ENCODE measurements around the gene GABARAPL1.
"Not testable (repeated sequence)": the region's sequence is repeated elsewhere in the genome, so short reads cannot be mapped to it uniquely, and the experiment has no call there.

GABARAPL1 gene

DNA sequence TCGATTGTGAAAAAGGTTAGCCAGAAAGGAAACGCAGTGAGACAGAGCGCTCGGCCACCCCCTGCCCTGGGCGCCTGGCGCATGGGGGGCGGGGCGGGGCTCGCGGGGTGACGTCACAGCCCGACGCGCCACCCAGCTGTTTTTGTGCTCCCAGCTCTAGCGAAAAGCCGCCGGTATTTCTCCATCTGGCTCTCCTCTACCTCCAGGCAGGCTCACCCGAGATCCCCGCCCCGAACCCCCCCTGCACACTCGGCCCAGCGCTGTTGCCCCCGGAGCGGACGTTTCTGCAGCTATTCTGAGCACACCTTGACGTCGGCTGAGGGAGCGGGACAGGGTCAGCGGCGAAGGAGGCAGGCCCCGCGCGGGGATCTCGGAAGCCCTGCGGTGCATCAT lies at the start of gene GABARAPL1:
GABARAPL1 (plus strand) TSS at position 139 of the 393 bp plus-strand sequence; CDS start at position 392, 253 bp downstream.
- Mint-ChIP-seq H3K27ac (peak within 1 kb of the TSS; percentile 99), H3K4me3 (peak within 1 kb of the TSS; percentile 92)
- DNase-seq (ENCODE audit: low spot score in 2 of 2): peak; percentile 69 to 84

DNA sequence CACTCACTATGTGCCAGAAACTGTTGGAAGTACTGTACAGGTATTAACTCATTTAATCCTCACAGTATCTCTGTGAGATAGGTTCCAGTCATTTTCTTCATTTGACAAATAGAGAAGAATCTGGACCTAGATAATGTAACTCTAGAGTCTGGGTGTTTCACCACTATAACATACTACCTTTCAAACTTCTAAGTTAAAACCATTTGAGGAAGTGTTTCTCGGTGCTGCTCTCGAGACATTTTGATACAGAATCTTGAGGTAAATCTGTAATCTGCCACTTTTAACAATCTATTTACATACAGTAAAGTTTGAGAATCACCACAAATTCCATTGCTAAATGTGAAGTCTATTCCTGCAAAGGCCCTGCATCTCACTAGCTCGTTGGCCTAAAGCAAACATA lies 49.6 kb upstream of the GABARAPL1 start:
- Mint-ChIP-seq H3K4me1 (no peaks in the 10 kb centered on the region), H3K9me3 (no peaks in the 10 kb centered on the region), H3K27ac (no peak overlapping the region), H3K4me3 (no peak overlapping the region), H3K36me3 (no peaks in the 10 kb centered on the region)
- ATAC-seq (no peak), DNase-seq (ENCODE audit: low spot score in 2 of 2) (no peak)

More for the DNA sequence above, at the start of gene GABARAPL1:
- H3K4me1 Mint-ChIP-seq: peaks cover 35% of the 10 kb centered on the region
- ATAC-seq: peak; percentile 76
- peaks cover 57% of the 10 kb centered on the region for H3K36me3 Mint-ChIP-seq
- H3K9me3 Mint-ChIP-seq: no peaks in the 10 kb centered on the region

DNA sequence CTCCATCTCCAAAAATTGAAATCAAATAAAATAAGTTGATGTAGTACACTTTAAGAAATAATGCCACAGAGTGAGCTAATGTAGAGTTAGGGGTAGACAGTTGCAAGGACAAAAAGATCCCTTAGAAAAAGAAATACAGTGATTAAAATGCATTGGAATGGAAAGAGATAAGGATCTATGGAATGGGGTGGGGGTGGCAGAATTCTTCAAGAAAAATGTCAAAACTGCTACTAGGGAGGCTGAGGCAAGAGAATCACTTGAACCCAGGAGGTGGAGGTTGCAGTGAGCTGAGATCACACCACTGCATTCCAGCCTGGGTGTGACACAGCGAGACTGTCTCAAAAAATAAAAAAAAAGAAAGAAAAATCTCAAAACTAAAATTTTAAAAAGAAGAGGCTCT lies 47.3 kb upstream of the GABARAPL1 start:
- Mint-ChIP-seq H3K4me1 (no peaks in the 10 kb centered on the region), H3K36me3 (no peaks in the 10 kb centered on the region), H3K4me3 (no peak overlapping the region), H3K9me3 (no peaks in the 10 kb centered on the region), H3K27ac (no peak overlapping the region)
- ATAC-seq: no peak
- DNase-seq (ENCODE audit: low spot score in 2 of 2): no peak

DNA sequence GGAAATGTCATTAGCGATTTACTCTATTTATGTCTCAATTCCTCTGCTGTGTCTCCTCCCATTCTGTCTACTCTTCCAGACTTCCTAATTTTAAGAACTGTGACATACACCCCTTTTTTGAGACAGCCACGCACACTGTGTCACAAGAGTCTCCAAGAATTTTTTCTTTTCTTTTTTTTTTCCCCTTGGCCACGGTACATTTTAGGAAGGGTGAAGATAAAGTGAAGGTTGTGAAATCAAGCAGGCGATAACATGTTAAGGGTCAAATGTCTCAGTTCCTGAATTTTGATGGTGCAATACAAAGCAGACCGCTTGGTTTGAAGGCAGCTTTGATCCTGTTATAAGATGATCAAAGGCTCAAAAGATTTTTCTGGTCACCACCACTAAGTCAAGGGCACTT lies 45.1 kb upstream of the GABARAPL1 start:
- H3K36me3 Mint-ChIP-seq: no peaks in the 10 kb centered on the region
- no peaks in the 10 kb centered on the region for H3K9me3 Mint-ChIP-seq
- ATAC-seq (no peak), DNase-seq (ENCODE audit: low spot score in 2 of 2) (no peak)
- H3K4me1 Mint-ChIP-seq: no peaks in the 10 kb centered on the region
- no peak overlapping the region for H3K4me3 Mint-ChIP-seq
- no peak overlapping the region for H3K27ac Mint-ChIP-seq

DNA sequence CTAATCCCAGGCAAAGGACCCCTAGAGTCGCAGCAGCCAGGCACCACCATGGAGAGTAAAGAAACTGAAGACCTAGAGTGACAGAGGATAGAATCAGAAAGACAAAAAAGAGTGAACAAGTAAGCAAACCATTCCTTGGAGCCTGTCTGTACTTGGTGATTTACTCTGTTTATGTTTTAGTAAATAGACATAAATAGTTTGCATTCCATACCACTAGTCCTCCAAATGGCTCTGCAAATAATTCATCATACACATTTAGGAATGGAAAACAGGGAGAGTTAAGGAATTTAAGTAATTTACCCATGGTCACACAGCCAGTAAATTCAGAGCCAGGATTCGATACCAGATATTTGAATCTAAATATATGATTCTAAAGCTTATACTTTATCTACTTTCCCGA lies 43.6 kb upstream of the GABARAPL1 start:
- no peaks in the 10 kb centered on the region for H3K36me3 Mint-ChIP-seq
- no peak overlapping the region for H3K27ac Mint-ChIP-seq

DNA sequence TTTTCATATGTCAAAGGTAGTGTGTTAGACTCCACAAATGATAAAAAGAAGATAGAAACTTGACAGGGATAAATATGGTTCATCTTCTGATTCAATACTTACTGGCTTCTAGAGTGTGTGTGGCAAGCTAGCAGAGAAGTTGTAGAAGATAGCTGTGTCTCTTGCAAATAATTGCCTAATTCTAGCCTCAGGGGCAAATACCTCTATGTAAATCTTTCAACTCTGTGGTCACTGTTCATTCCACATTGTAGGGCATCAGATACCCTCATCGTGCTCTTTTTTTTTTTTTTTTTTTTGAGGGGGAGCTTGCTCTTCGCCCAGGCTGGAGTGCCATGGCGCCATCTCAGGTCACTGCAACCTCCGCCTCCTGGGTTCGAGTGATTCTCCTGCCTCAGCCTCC lies 42.5 kb upstream of the GABARAPL1 start:
- no peak overlapping the region for H3K27ac Mint-ChIP-seq
- no peak for DNase-seq (ENCODE audit: low spot score in 2 of 2)
- no peaks in the 10 kb centered on the region for H3K9me3 Mint-ChIP-seq
- H3K36me3 Mint-ChIP-seq: no peaks in the 10 kb centered on the region
- H3K4me1 Mint-ChIP-seq: no peaks in the 10 kb centered on the region
- no peak overlapping the region for H3K4me3 Mint-ChIP-seq
- no peak for ATAC-seq

More for the DNA sequence above, 43.6 kb upstream of the GABARAPL1 start:
- Mint-ChIP-seq H3K9me3 (no peaks in the 10 kb centered on the region), H3K4me3 (no peak overlapping the region), H3K4me1 (no peaks in the 10 kb centered on the region)
- DNase-seq (ENCODE audit: low spot score in 2 of 2): no peak
- ATAC-seq: no peak

DNA sequence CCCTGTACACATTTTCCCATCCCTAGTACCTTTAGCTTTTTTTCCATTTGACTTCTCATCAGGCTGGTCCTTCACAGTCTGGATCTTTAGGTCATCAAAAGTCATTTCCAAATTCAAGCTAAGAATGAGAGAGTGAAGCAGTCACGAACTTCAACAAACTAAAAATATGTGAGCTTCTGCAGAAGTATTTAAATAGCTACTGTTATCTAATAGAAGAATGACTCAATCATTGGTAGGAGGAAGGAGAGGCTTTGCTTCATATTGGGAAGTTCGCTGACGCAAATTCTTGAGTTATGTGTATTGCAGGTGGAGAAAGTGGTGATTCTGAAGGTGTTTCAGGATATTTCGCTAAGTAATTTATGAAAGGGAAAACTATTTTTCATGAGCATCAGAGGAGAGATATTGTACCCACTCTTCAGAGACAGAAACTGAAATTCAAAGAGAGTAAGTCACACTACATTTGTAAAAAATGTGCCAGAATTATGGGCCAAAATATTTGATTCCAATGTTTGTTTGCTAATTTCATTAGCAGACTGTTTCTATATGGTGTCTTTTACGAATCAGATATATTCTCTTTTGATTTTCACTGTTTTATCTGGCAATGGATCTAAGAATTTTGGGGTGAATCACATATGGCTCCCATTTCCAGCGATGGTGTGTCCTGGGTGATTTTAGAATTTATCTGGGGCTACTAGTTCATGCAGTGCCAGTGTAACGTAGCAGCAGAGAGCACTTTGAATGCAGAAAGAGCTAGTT lies 40.5 kb upstream of the GABARAPL1 start, which contains the start of gene OLR1:
OLR1 (minus strand) TSS at position 160 of the 756 bp plus-strand sequence; CDS start at position 105, 55 bp downstream.
- no peaks in the 10 kb centered on the region for H3K36me3 Mint-ChIP-seq
- ATAC-seq: no peak
- H3K9me3 Mint-ChIP-seq: no peaks in the 10 kb centered on the region
- H3K4me1 Mint-ChIP-seq: no peaks in the 10 kb centered on the region
- no peak within 1 kb of the TSS for H3K4me3 Mint-ChIP-seq
- H3K27ac Mint-ChIP-seq: no peak within 1 kb of the TSS
- DNase-seq (ENCODE audit: low spot score in 2 of 2): no peak

DNA sequence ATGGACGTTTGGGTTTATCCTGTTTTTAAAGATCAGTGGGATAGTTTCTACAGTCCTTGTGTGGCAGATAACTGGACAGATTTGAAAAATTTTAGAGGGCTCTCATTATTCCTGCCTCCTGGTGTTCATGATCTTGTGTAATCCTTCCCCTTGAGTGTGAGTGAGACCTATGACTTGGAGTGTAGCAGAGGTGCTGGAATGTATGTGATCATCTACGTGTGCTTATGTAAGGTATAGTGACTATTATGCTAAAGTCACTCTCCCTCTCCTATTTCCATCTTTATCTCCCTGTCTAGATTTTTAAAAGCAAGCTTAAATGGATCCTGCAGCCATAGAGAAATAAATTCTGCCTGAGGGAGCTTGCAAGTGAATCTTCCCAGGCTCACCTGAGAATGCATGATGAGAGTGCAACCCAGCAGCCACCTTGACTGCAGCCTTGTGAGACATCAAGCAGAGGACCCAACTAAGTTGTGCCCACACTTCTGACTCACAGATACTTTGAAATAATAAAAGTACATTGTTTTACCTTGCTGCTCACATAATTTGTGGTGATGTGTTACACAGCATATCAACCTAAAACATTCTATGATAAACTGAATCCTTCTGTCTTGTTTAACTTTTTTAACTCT lies 37.6 kb upstream of the GABARAPL1 start:
- H3K4me3 Mint-ChIP-seq: no peak overlapping the region
- no peak overlapping the region for H3K27ac Mint-ChIP-seq
- no peaks in the 10 kb centered on the region for H3K36me3 Mint-ChIP-seq
- no peak for ATAC-seq
- no peaks in the 10 kb centered on the region for H3K4me1 Mint-ChIP-seq
- no peak for DNase-seq (ENCODE audit: low spot score in 2 of 2)
- H3K9me3 Mint-ChIP-seq: no peaks in the 10 kb centered on the region

DNA sequence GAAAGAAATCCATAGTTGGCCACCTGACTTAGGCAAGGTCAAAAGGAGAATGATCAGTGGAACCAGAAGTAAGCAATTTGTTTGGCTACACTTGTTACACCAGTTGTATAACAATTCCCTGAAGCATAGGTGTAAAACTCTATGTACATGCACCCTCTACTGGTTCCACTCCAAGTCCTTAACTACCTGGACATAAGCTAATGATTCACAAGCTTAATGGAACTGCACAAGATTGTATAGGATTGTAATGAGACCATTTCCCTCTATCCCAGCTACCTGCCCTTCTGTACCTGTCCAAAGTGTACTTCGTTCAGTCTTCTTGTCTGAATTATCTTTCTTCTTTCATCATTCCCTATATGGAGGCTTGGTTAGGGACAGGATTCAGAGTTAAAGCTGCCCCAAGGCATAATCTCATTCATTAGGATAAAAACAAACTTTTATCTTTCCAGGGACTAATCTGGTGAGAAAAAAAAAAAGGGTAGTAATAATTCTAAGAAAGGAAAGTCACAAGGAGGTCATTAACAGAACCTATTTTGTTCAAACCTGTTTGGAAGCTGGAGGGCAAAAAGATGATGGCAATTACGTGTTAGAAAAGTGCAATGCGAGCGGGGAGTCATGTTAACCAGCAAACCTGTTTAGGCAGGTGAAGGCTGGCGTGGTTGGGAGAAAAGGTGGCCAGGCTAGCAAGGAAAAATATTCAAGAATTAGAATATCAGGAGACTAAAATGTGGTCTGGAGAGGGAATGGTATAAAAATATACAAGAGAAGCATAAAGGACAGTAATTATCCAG lies 36.6 kb upstream of the GABARAPL1 start:
- Mint-ChIP-seq H3K4me3 (no peak overlapping the region), H3K4me1 (no peaks in the 10 kb centered on the region), H3K9me3 (no peaks in the 10 kb centered on the region), H3K36me3 (no peaks in the 10 kb centered on the region), H3K27ac (no peak overlapping the region)
- no peak for DNase-seq (ENCODE audit: low spot score in 2 of 2)
- no peak for ATAC-seq

DNA sequence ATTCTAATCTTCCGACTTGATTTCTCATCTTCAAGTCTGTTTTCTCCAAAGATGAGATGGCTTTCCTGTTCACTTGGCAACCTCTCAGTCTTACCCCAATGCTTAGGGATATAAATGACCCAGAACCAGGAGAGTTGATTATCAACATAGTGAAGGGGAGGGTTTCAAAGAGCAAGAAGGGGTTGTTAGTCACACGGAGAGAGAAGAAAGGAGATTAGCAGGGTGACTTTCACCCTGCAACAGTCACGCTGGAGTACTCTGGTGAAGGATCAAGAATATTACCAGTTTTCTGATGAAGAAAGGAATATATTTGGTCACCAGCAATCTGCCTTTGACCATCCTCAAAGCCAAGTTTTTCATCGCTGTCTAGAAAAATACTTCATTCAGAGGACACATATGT lies 33.9 kb upstream of the GABARAPL1 start, which contains the start of gene TMEM52B:
TMEM52B (plus strand) TSS at position 212 of the 400 bp plus-strand sequence. CDS start 543 bp downstream, outside the sequence.
- H3K27ac Mint-ChIP-seq: no peak within 1 kb of the TSS
- H3K4me3 Mint-ChIP-seq: no peak within 1 kb of the TSS
- peaks cover 4% of the 10 kb centered on the region for H3K4me1 Mint-ChIP-seq
- H3K36me3 Mint-ChIP-seq: no peaks in the 10 kb centered on the region
- no peaks in the 10 kb centered on the region for H3K9me3 Mint-ChIP-seq
- DNase-seq (ENCODE audit: low spot score in 2 of 2) (no peak), ATAC-seq (no peak)

DNA sequence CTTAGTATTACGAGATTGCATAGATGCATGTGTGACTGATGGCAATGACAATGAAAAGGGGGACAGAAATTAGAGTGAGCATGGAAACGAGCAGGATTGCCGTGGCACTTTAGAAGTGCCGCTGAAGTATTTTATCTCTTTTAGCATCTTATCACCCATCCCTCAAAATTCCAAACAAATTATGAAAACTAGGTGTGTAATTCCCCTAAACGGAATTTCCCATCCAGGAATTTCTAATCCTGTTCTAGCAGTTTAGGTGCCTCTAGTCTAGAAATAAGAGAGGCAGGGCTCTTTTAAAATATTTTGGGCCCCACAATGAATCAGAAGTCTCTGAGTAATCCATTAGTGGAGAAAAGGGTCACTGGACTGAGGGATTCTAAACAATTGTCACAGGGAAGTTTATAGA lies 32.9 kb upstream of the GABARAPL1 start:
- Mint-ChIP-seq H3K4me3 (no peak overlapping the region), H3K4me1 (peaks cover 4% of the 10 kb centered on the region), H3K27ac (no peak overlapping the region), H3K36me3 (no peaks in the 10 kb centered on the region), H3K9me3 (no peaks in the 10 kb centered on the region)
- ATAC-seq (no peak), DNase-seq (ENCODE audit: low spot score in 2 of 2) (no peak)

DNA sequence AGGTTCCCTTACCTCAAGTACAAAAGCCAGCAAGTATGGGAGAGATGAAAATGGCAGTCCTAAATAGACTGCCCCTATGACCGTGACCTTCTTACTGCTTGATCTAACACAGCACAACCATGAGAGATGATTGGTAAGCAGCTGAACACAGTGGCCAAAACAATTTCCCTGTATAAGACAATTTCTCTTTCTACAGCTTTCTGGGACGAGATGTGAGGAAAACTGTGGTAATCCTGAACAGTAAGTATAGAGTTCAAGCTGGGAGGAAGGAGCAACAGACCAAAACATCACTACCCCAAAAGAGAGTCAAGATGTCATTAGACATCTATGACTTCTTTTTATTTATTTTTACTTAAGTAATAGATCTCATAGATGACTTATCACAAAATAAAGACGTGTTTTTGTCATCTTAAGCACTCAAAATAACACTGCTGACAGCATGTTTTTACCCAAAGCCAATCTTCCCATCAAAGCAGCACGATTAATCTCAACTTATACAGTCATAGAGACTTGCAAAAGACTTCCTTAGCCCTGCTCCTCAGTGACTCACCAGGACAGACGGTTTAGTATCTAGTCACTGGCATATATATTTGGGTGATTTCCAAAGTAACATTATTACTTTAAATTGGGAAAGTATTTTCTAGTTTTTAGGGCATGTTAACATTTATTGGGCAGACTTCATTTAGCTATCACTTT lies 30.2 kb upstream of the GABARAPL1 start:
- no peak overlapping the region for H3K27ac Mint-ChIP-seq
- H3K4me3 Mint-ChIP-seq: no peak overlapping the region
- H3K9me3 Mint-ChIP-seq: no peaks in the 10 kb centered on the region
- ATAC-seq (peak; percentile 78), DNase-seq (ENCODE audit: low spot score in 2 of 2) (no peak)
- H3K36me3 Mint-ChIP-seq: no peaks in the 10 kb centered on the region
- peaks cover 4% of the 10 kb centered on the region for H3K4me1 Mint-ChIP-seq

DNA sequence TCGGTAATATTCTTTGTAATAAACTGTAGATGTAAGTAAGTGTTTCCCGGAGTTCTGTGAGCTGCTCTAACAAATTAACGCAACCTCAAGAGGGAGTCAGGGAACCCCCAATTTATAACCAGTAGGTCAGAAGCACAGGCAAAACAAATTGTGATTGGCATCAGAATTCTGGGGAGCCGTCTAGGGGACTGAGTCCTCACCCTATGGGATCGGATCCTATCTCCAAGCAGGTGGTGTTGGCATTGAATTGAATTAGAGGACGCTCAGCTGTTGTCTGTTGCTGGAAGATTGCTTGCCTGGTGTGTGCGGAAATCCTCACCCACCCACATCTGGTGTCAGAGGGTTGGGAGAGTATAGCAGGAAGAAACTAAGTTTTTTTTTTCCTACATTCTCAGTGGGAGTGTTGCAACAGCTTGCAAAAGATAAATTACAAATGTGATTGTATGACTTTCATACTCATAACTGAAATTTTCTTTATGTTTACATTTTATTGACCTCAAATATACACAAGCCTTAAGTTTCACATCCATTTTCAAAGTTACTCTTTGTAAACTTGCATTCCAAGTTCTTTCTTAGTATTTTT lies 28.3 kb upstream of the GABARAPL1 start:
- H3K4me3 Mint-ChIP-seq: no peak overlapping the region
- H3K27ac Mint-ChIP-seq: no peak overlapping the region
- DNase-seq (ENCODE audit: low spot score in 2 of 2) (no peak), ATAC-seq (no peak)
- H3K9me3 Mint-ChIP-seq: no peaks in the 10 kb centered on the region
- H3K36me3 Mint-ChIP-seq: no peaks in the 10 kb centered on the region
- H3K4me1 Mint-ChIP-seq: peaks cover 4% of the 10 kb centered on the region

DNA sequence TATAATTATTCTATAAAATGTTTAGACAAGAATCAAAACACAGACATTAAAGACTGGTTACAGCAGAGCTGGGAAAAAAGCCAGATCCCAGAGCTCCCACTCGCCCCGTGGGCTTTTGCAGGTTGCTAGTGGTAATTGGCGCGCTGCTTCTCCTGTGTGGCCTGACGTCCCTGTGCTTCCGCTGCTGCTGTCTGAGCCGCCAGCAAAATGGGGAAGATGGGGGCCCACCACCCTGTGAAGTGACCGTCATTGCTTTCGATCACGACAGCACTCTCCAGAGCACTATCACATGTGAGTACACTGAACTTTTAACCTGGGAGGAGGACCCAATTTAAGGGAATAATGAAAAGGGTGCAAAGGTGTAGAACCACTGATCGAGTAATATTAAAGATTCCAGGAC lies 26.4 kb upstream of the GABARAPL1 start:
- ATAC-seq (no peak), DNase-seq (ENCODE audit: low spot score in 2 of 2) (no peak)
- Mint-ChIP-seq H3K4me3 (no peak overlapping the region), H3K36me3 (no peaks in the 10 kb centered on the region), H3K27ac (no peak overlapping the region), H3K9me3 (no peaks in the 10 kb centered on the region), H3K4me1 (peaks cover 11% of the 10 kb centered on the region)

DNA sequence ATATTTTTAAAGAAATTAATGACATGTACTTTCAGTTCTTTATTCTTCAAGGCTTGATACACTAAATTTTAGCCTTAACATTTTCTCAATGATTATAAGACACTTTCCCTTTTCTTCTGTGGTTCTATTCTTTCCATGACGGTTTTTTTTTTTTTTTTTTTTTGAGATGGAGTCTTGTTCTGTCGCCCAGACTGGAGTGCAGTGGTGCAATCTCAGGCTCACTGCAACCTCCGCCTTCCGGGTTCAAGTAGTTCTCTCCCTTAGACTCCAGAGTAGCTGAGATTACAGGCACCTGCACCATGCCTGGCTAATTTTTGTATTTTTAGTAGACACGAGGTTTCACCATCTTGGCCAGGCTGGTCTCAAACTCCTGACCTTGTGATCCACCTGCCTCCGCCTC lies 25.7 kb upstream of the GABARAPL1 start:
- H3K4me3 Mint-ChIP-seq; H3K36me3 Mint-ChIP-seq; DNase-seq (ENCODE audit: low spot score in 2 of 2); H3K27ac Mint-ChIP-seq; H3K9me3 Mint-ChIP-seq; ATAC-seq: not testable (repeated sequence)
- peaks cover 11% of the 10 kb centered on the region for H3K4me1 Mint-ChIP-seq

All from stimulated activated effector memory CD8-positive, alpha-beta T cell treated with anti-CD3 and anti-CD28 coated beads, Interleukin-12 subunit alpha, Interleukin-12 subunit beta, amount 100 ng/mL, for 72 hours (primary cell).